GM23248 (cell line): ENCODE measurements around the gene ARL6IP5. TPM values are rescaled to one million over a fixed set of nuclear protein-coding genes. Genes with fewer than 3 reads are reported as not detected.

ENCODE experiments used
- DNase-seq: peaks from one replicate; pipeline ENCODE4 v3.0.0-alpha.2; 2015
- H2AFZ ChIP-seq: fragments of 200-600 bp; sonication (generic); 2 replicates; pipeline ENCODE4 v1.6.1; 2016; ENCODE audit warnings: antibody characterized with exemption
- H3F3A ChIP-seq: fragments of 200-600 bp; sonication (generic); 2 replicates; pipeline ENCODE4 v1.6.1; 2016; ENCODE audit warnings: mild to moderate bottlenecking, antibody characterized with exemption, mixed run types; ENCODE audit not compliant: insufficient read depth
- H3K27ac ChIP-seq: fragments of 200-600 bp; sonication (generic); 2 replicates; pipeline ENCODE4 v1.5.1; 2016; ENCODE audit warnings: mild to moderate bottlenecking
- H3K27me3 ChIP-seq: fragments of 200-600 bp; sonication (generic); replicated peaks from 2 replicates; pipeline ENCODE4 v1.6.1; 2016; ENCODE audit warnings: mild to moderate bottlenecking; ENCODE audit not compliant: insufficient read depth
- H3K36me3 ChIP-seq: fragments of 200-600 bp; sonication (generic); 2 replicates; pipeline ENCODE4 v1.6.1; 2016; ENCODE audit warnings: low read depth, mild to moderate bottlenecking
- H3K4me1 ChIP-seq: fragments of 200-600 bp; sonication (generic); 2 replicates; pipeline ENCODE4 v1.6.1; 2016; ENCODE audit warnings: mild to moderate bottlenecking; ENCODE audit not compliant: insufficient read depth
- H3K4me2 ChIP-seq: fragments of 200-600 bp; sonication (generic); one replicate; pipeline ENCODE4 v1.6.1; 2016; ENCODE audit warnings: mild to moderate bottlenecking; ENCODE audit not compliant: unreplicated experiment
- H3K4me3 ChIP-seq: fragments of 200-600 bp; sonication (generic); 2 replicates; pipeline ENCODE4 v1.5.1; 2016; ENCODE audit warnings: mild to moderate bottlenecking
- H3K79me2 ChIP-seq: fragments of 200-600 bp; sonication (generic); 2 replicates; pipeline ENCODE4 v1.6.1; 2016; ENCODE audit warnings: mild to moderate bottlenecking; ENCODE audit not compliant: insufficient read depth
- H3K9ac ChIP-seq: fragments of 200-600 bp; sonication (generic); 2 replicates; pipeline ENCODE4 v1.6.1; 2016; ENCODE audit warnings: mild to moderate bottlenecking
- H3K9me2 ChIP-seq: fragments of 200-600 bp; sonication (generic); 2 replicates; pipeline ENCODE4 v1.6.1; 2016; ENCODE audit warnings: mixed run types, mild to moderate bottlenecking, moderate library complexity; ENCODE audit not compliant: insufficient read depth
- H3K9me3 ChIP-seq: fragments of 200-600 bp; sonication (generic); one replicate; pipeline ENCODE4 v1.6.1; 2017; ENCODE audit warnings: low read depth
- H4K20me1 ChIP-seq: fragments of 200-600 bp; sonication (generic); 2 replicates; pipeline ENCODE4 v1.6.0; 2016; ENCODE audit not compliant: insufficient read depth
- EZH2 ChIP-seq: fragments of 200-600 bp; sonication (generic); IDR thresholded peaks from 2 replicates; pipeline ENCODE4 v1.6.1; 2018; ENCODE audit warnings: antibody characterized with exemption, mild to moderate bottlenecking; ENCODE audit not compliant: insufficient read depth, poor library complexity, severe bottlenecking
- EZH2phosphoT487 ChIP-seq: fragments of 200-600 bp; sonication (generic); IDR thresholded peaks from 2 replicates; pipeline ENCODE4 v1.6.1; 2018; ENCODE audit warnings: antibody characterized with exemption, moderate library complexity, mild to moderate bottlenecking, low read depth; ENCODE audit not compliant: insufficient read depth
- WGBS, 2 experiments: methylation state at CpG; one replicate each; pipeline ENCODE4 v1.1.6; 2015 to 2017; ENCODE audit warnings: low lambda C conversion rate in 2 of 2, low coverage in 1 of 2; ENCODE audit errors: missing lambda C conversion rate in 2 of 2; 5-methylcytosine and 5-hydroxymethylcytosine counted together
- in situ Hi-C: fragments of 300-500 bp; cut with MboI; formaldehyde crosslinking; loops from 2 replicates; pipeline ENCODE4 v1.15.0; 2020
- polyA plus RNA-seq: library from polyadenylated mRNA; unstranded; fragments of >200 nt; fragmentation: Nextera tagmentation; extraction: Ambion mirVana; gene quantifications from 2 replicates; pipeline ENCODE4 v1.2.1, GENCODE V29; 2016
- total RNA-seq: library from RNA; depleted of rRNA; stranded (reverse); fragments of >200 nt; shearing (Covaris generic); gene quantifications from 2 replicates; pipeline ENCODE4 v1.2.3, GENCODE V29; 2014

ARL6IP5 gene
- total and polyA plus RNA-seq, 2 experiments from 2014 or later, result 98.7 to 178 TPM

- peaks cover 56% of the 10 kb centered on the region for H3K4me1 ChIP-seq
- H3K79me2 ChIP-seq, result peaks cover 89% of the 10 kb centered on the region
- peak overlapping the region; percentile 19 for H3K4me3 ChIP-seq
- H2AFZ ChIP-seq, result no peak overlapping the region
- 5 to 11% methylated on average over 3 of the region's 3 CpGs for WGBS, 2 experiments
- no peaks in the 10 kb centered on the region for H3K9me2 ChIP-seq
- H3K36me3 ChIP-seq, result no peaks in the 10 kb centered on the region
- H3K9ac ChIP-seq, result peak overlapping the region; percentile 23; the same call in 1 of the 2 replicates
- H3K4me2 ChIP-seq, result peak overlapping the region; percentile 33
- DNase-seq, result peak; percentile 82
- H3K9me3 ChIP-seq, result no peaks in the 10 kb centered on the region
- in situ Hi-C loops, result no loop called here
- no peaks in the 10 kb centered on the region for H3K27me3 ChIP-seq
- no peak for TF ChIP-seq EZH2phosphoT487
- no peak for TF ChIP-seq EZH2
- H3F3A ChIP-seq, result peaks cover 59% of the 10 kb centered on the region
- peak overlapping the region; percentile 58 for H3K27ac ChIP-seq
- H4K20me1 ChIP-seq, result peaks cover 10% of the 10 kb centered on the region; the same call in 1 of the 2 replicates
These were observed 5.3 kb downstream of the ARL6IP5 start for GRCh38 chr3:69090021-69090420.

- Histone ChIP-seq H2AFZ (no peak overlapping the region), H3K9me3 (no peaks in the 10 kb centered on the region), H4K20me1 (peaks cover 10% of the 10 kb centered on the region; the same call in 1 of the 2 replicates), H3K9me2 (no peaks in the 10 kb centered on the region), H3K27me3 (no peaks in the 10 kb centered on the region), H3F3A (peaks cover 50% of the 10 kb centered on the region), H3K4me2 (no peak overlapping the region), H3K36me3 (no peaks in the 10 kb centered on the region), H3K79me2 (peaks cover 92% of the 10 kb centered on the region), H3K4me3 (no peak overlapping the region), H3K4me1 (peaks cover 56% of the 10 kb centered on the region), H3K27ac (no peak overlapping the region), H3K9ac (no peak overlapping the region)
- TF ChIP-seq EZH2 (no peak), EZH2phosphoT487 (no peak)
- 91 to 92% methylated on average over 5 of the region's 5 CpGs for WGBS, 2 experiments
- in situ Hi-C loops, result no loop called here
- no peak for DNase-seq
These were observed 6.8 kb downstream of the ARL6IP5 start for GRCh38 chr3:69091389-69092029.

- TF ChIP-seq EZH2phosphoT487, result no peak
- TF ChIP-seq EZH2, result no peak
- H3K9ac ChIP-seq, result no peak overlapping the region
- peaks cover 10% of the 10 kb centered on the region; the same call in 1 of the 2 replicates for H4K20me1 ChIP-seq
- H3K79me2 ChIP-seq, result peaks cover 95% of the 10 kb centered on the region
- H2AFZ ChIP-seq, result no peak overlapping the region
- WGBS, 2 experiments, result 57 to 60% methylated on average over 4 of the region's 4 CpGs
- no peaks in the 10 kb centered on the region for H3K9me3 ChIP-seq
- no peak overlapping the region for H3K4me3 ChIP-seq
- in situ Hi-C loops, result no loop called here
- peaks cover 50% of the 10 kb centered on the region for H3K4me1 ChIP-seq
- no peak for DNase-seq
- no peak overlapping the region for H3K4me2 ChIP-seq
- H3F3A ChIP-seq, result peaks cover 46% of the 10 kb centered on the region
- no peaks in the 10 kb centered on the region for H3K36me3 ChIP-seq
- H3K27ac ChIP-seq, result no peak overlapping the region
- no peaks in the 10 kb centered on the region for H3K9me2 ChIP-seq
- no peaks in the 10 kb centered on the region for H3K27me3 ChIP-seq
These were observed 7.3 kb downstream of the ARL6IP5 start for GRCh38 chr3:69092030-69092516.

GRCh38 chr3:69094467-69095205 lies 9.9 kb downstream of the ARL6IP5 start:
- peak overlapping the region; percentile 53 for H3K27ac ChIP-seq
- peaks cover 94% of the 10 kb centered on the region for H3K79me2 ChIP-seq

More at GRCh38 chr3:69094467-69095205, 9.9 kb downstream of the ARL6IP5 start:
- peaks cover 25% of the 10 kb centered on the region for H3K4me1 ChIP-seq
- no peaks in the 10 kb centered on the region for H3K27me3 ChIP-seq
- H2AFZ ChIP-seq, result no peak overlapping the region
- in situ Hi-C loops, result no loop called here
- no peak for TF ChIP-seq EZH2
- TF ChIP-seq EZH2phosphoT487, result no peak
- H3K4me3 ChIP-seq, result no peak overlapping the region
- peak overlapping the region; percentile 12; the same call in 1 of the 2 replicates for H3K9ac ChIP-seq
- H3K9me3 ChIP-seq, result no peaks in the 10 kb centered on the region
- peak overlapping the region; percentile 60 for H3K4me2 ChIP-seq
- DNase-seq, result peak; percentile 78
- peaks cover 10% of the 10 kb centered on the region; the same call in 1 of the 2 replicates for H4K20me1 ChIP-seq
- peaks cover 22% of the 10 kb centered on the region for H3F3A ChIP-seq
- H3K36me3 ChIP-seq, result no peaks in the 10 kb centered on the region
- WGBS, 2 experiments, result 25% methylated on average over 8 of the region's 8 CpGs
- H3K9me2 ChIP-seq, result no peaks in the 10 kb centered on the region
